GM23338 (cell line): ENCODE data around the gene HEYL. TPM values are rescaled to one million over a fixed set of nuclear protein-coding genes. Genes with fewer than 3 reads are reported as not detected.
A peak's percentile ranks its signal among the peaks of the same experiment; 100 is the strongest.

Experiments
- ATAC-seq: fragments of 200-7000 bp; cut with Tn5 transposase; 3 replicates; pipeline ENCODE4 v1.9.1; 2020
- DNase-seq: peaks from one replicate; pipeline ENCODE4 v3.0.0-alpha.2; 2015; ENCODE audit warnings: low spot score
- H2AFZ ChIP-seq: fragments of 200-600 bp; sonication (generic); 2 replicates; pipeline ENCODE4 v1.8.0; 2016; ENCODE audit warnings: antibody characterized with exemption, mild to moderate bottlenecking, moderate library complexity
- H3F3A ChIP-seq: fragments of 200-600 bp; sonication (generic); replicated peaks from 2 replicates; pipeline ENCODE4 v1.8.0; 2017; ENCODE audit warnings: antibody characterized with exemption, mixed run types, low read depth
- H3K27ac ChIP-seq: fragments of 200-600 bp; sonication (generic); 2 replicates; pipeline ENCODE4 v1.6.1; 2016; ENCODE audit warnings: low read depth
- H3K27me3 ChIP-seq: fragments of 200-600 bp; sonication (generic); 2 replicates; pipeline ENCODE4 v1.8.0; 2016; ENCODE audit warnings: mild to moderate bottlenecking, mixed run types, moderate library complexity; ENCODE audit not compliant: insufficient read depth
- H3K36me3 ChIP-seq: fragments of 200-600 bp; sonication (generic); 2 replicates; pipeline ENCODE4 v1.8.0; 2016; ENCODE audit warnings: mild to moderate bottlenecking; ENCODE audit not compliant: insufficient read depth
- H3K4me1 ChIP-seq: fragments of 200-600 bp; sonication (generic); 2 replicates; pipeline ENCODE4 v1.8.0; 2016; ENCODE audit warnings: mild to moderate bottlenecking, moderate library complexity; ENCODE audit not compliant: insufficient read depth
- H3K4me2 ChIP-seq: fragments of 200-600 bp; sonication (generic); 2 replicates; pipeline ENCODE4 v1.7.1; 2017; ENCODE audit warnings: mixed run types
- H3K4me3 ChIP-seq: fragments of 200-600 bp; sonication (generic); 2 replicates; pipeline ENCODE4 v1.6.1; 2016; ENCODE audit warnings: mixed run types
- H3K79me2 ChIP-seq: fragments of 200-600 bp; sonication (generic); replicated peaks from 2 replicates; pipeline ENCODE4 v1.8.0; 2017; ENCODE audit warnings: mild to moderate bottlenecking; ENCODE audit not compliant: insufficient read depth
- H3K9me2 ChIP-seq: fragments of 200-600 bp; sonication (generic); 2 replicates; pipeline ENCODE4 v1.8.0; 2017; ENCODE audit not compliant: insufficient read depth
- H4K20me1 ChIP-seq: fragments of 200-600 bp; sonication (generic); replicated peaks from 2 replicates; pipeline ENCODE4 v1.8.0; 2017; ENCODE audit warnings: mild to moderate bottlenecking; ENCODE audit not compliant: insufficient read depth
- H3K27ac Mint-ChIP-seq: 2 replicates; pipeline ENCODE4 v1.8.0; 2020; ENCODE audit warnings: inconsistent platforms, mild to moderate bottlenecking, moderate library complexity, mixed read lengths
- H3K27me3 Mint-ChIP-seq: 3 replicates; pipeline ENCODE4 v1.8.0; 2022; ENCODE audit warnings: low read depth, mild to moderate bottlenecking, moderate library complexity, mixed read lengths, inconsistent platforms; ENCODE audit not compliant: insufficient read depth, poor library complexity
- H3K36me3 Mint-ChIP-seq: 3 replicates; pipeline ENCODE4 v1.8.0; 2021; ENCODE audit warnings: low read depth, mild to moderate bottlenecking, inconsistent platforms, moderate library complexity, mixed read lengths
- H3K4me1 Mint-ChIP-seq: 3 replicates; pipeline ENCODE4 v1.8.0; 2020; ENCODE audit warnings: mild to moderate bottlenecking, inconsistent platforms, mixed read lengths
- H3K4me3 Mint-ChIP-seq: 3 replicates; pipeline ENCODE4 v1.8.0; 2021; ENCODE audit warnings: moderate library complexity, mild to moderate bottlenecking, inconsistent platforms, mixed read lengths
- H3K9me3 Mint-ChIP-seq: 3 replicates; pipeline ENCODE4 v1.8.0; 2020; ENCODE audit warnings: moderate library complexity, mild to moderate bottlenecking, inconsistent platforms, mixed read lengths
- CREB1 ChIP-seq: fragments of 250-450 bp; sonication (Bioruptor Pico); IDR thresholded peaks from 2 replicates; pipeline ENCODE4 v1.5.0; 2020; ENCODE audit warnings: low read depth, mild to moderate bottlenecking, moderate library complexity
- CTCF ChIP-seq, 2 experiments: fragments of 200-600 bp in 1 of 2; sonication (generic) in 1 of 2; conservative IDR thresholded peaks; 2 replicates each; pipeline versions ENCODE4 v1.5.1 to v1.6.1; 2016 to 2017; ENCODE audit warnings: antibody characterized with exemption in 2 of 2, low read depth in 2 of 2, mild to moderate bottlenecking in 2 of 2, moderate library complexity in 1 of 2
- ETS1 ChIP-seq: IDR thresholded peaks from 2 replicates; pipeline ENCODE4 v1.6.1; 2016; ENCODE audit warnings: antibody characterized with exemption
- EZH2 ChIP-seq: fragments of 200-600 bp; sonication (generic); IDR thresholded peaks from one replicate; pipeline ENCODE4 v1.8.0; 2017; ENCODE audit warnings: antibody characterized with exemption, mild to moderate bottlenecking, low read depth; ENCODE audit not compliant: unreplicated experiment
- EZH2phosphoT487 ChIP-seq: fragments of 200-600 bp; sonication (generic); IDR thresholded peaks from one replicate; pipeline ENCODE4 v1.8.1; 2018; ENCODE audit warnings: antibody characterized with exemption; ENCODE audit not compliant: unreplicated experiment
- JUNB ChIP-seq: IDR thresholded peaks from one replicate; pipeline ENCODE4 v1.6.1; 2016; ENCODE audit warnings: antibody characterized with exemption; ENCODE audit not compliant: unreplicated experiment
- NANOG ChIP-seq: IDR thresholded peaks from 2 replicates; pipeline ENCODE4 v1.6.1; 2016; ENCODE audit warnings: antibody characterized with exemption, borderline replicate concordance
- POLR2AphosphoS5 ChIP-seq: IDR thresholded peaks from 2 replicates; pipeline ENCODE4 v1.6.1; 2016; ENCODE audit warnings: antibody characterized with exemption, low read depth
- REST ChIP-seq: IDR thresholded peaks from one replicate; pipeline ENCODE4 v1.6.1; 2018; ENCODE audit warnings: antibody characterized with exemption; ENCODE audit not compliant: unreplicated experiment
- STAT1 ChIP-seq: IDR thresholded peaks from one replicate; pipeline ENCODE4 v1.6.1; 2016; ENCODE audit warnings: antibody characterized with exemption; ENCODE audit not compliant: unreplicated experiment
- ZNF114 ChIP-seq: fragments of 250-450 bp; sonication (Bioruptor Pico); IDR thresholded peaks from 2 replicates; pipeline ENCODE4 v1.5.0; 2020; ENCODE audit warnings: mild to moderate bottlenecking, moderate library complexity
- ZNF331 ChIP-seq: fragments of 250-450 bp; sonication (Bioruptor Pico); IDR thresholded peaks from 2 replicates; pipeline ENCODE4 v1.5.0; 2020; ENCODE audit warnings: low read depth, mild to moderate bottlenecking, moderate library complexity
- ZNF462 ChIP-seq: fragments of 250-450 bp; sonication (Bioruptor Pico); IDR thresholded peaks from 2 replicates; pipeline ENCODE4 v1.5.0; 2020; ENCODE audit warnings: mild to moderate bottlenecking, moderate library complexity
- polyA plus RNA-seq: library from polyadenylated mRNA; unstranded; fragments of >200 nt; fragmentation: Nextera tagmentation; extraction: Ambion mirVana; gene quantifications from 2 replicates; pipeline ENCODE4 v1.2.1, GENCODE V29; 2016
- total RNA-seq: library from RNA; depleted of rRNA; stranded (reverse); fragments of >200 nt; shearing (Covaris generic); gene quantifications from 2 replicates; pipeline ENCODE4 v1.2.3, GENCODE V29; 2014

The HEYL gene
- total and polyA plus RNA-seq, 2 experiments from 2014 or later = 1.6 to 4.5 TPM

DNA sequence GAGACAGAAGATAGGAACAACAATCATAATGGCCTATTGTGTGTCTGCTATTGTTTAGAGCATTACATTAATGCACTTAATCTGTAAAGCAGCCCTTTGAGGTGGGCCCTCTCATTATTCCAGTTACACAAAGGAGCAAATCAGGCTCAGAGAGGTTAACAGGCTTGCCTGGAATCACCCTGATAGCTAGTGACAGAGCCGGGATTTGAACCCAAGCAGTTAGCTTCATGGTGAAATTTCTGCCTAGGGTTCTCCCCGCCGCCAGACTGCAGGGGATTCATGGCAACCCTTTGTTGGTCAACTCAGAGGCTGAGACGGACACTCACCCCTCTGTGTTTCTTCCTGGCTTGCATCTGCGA is 7.1 kb downstream of the HEYL start:
- Mint-ChIP-seq H3K4me1 (peaks cover 25% of the 10 kb centered on the region), H3K9me3 (no peaks in the 10 kb centered on the region), H3K4me3 (peak overlapping the region; percentile 35; the same call in 1 of the 3 replicates), H3K27ac (no peak overlapping the region), H3K36me3 (no peaks in the 10 kb centered on the region; the same call in 2 of the 3 replicates), H3K27me3 (peaks cover 26% of the 10 kb centered on the region)
- no peak for TF ChIP-seq CREB1
- no peak for TF ChIP-seq CTCF (conservative IDR thresholded peaks at IDR 0.05; ENCODE audit: low read depth in 2 of 2)
- no peak for TF ChIP-seq ETS1
- no peak for TF ChIP-seq EZH2
- no peak for TF ChIP-seq STAT1
- TF ChIP-seq POLR2AphosphoS5 = no peak
- TF ChIP-seq JUNB = no peak
- TF ChIP-seq ZNF462 (CRISPR knock-in tag) = no peak
- no peak for TF ChIP-seq EZH2phosphoT487
- no peak for TF ChIP-seq ZNF331
- no peak for TF ChIP-seq REST
- TF ChIP-seq NANOG = no peak
- TF ChIP-seq ZNF114 (CRISPR knock-in tag) = no peak
- Histone ChIP-seq H3K4me1 (peaks cover 22% of the 10 kb centered on the region), H3F3A (0 out of 2 replicates have a peak, but pooled peaks cover 2% of the 10 kb centered on the region), H3K4me2 (peak overlapping the region; percentile 74; the same call in 1 of the 2 replicates), H4K20me1 (peaks cover 3% of the 10 kb centered on the region; the same call in 1 of the 2 replicates), H2AFZ (peak overlapping the region; percentile 96), H3K4me3 (peak overlapping the region; percentile 53; the same call in 1 of the 2 replicates), H3K27ac (no peak overlapping the region), H3K27me3 (peaks cover 54% of the 10 kb centered on the region), H3K9me2 (no peaks in the 10 kb centered on the region), H3K36me3 (no peaks in the 10 kb centered on the region), H3K79me2 (no peaks in the 10 kb centered on the region)
- no peak for DNase-seq
- ATAC-seq = no peak
